Spinal cord (tissue), 10 donors: ENCODE measurements around the gene HIPK3. TPM values are rescaled to one million over a fixed set of nuclear protein-coding genes. Genes with fewer than 3 reads are reported as not detected.
A peak's percentile ranks its signal among the peaks of the same experiment; 100 is the strongest.
"Not testable (repeated sequence)": the region's sequence is repeated elsewhere in the genome, so short reads cannot be mapped to it uniquely, and the experiment has no call there.

Source experiments
- DNase-seq, 6 donors: peaks; one replicate each; pipeline versions ENCODE4 v3.0.0 to v3.0.0-alpha.2; 2013 to 2015; ENCODE audit warnings: low spot score in 6 of 6, low read depth in 4 of 6
- H3K27ac ChIP-seq: one replicate; pipeline ENCODE4 v1.5.1; 2013; ENCODE audit warnings: low read depth, low read length, control low read depth
- H3K27me3 ChIP-seq: one replicate; pipeline ENCODE4 v1.6.1; 2013; ENCODE audit warnings: low read length; ENCODE audit not compliant: control insufficient read depth, insufficient read depth
- H3K36me3 ChIP-seq: one replicate; pipeline ENCODE4 v1.6.1; 2013; ENCODE audit warnings: low read length; ENCODE audit not compliant: control insufficient read depth, insufficient read depth
- H3K4me1 ChIP-seq: one replicate; pipeline ENCODE4 v1.6.1; 2013; ENCODE audit warnings: low read length; ENCODE audit not compliant: control insufficient read depth, insufficient read depth
- H3K4me3 ChIP-seq: one replicate; pipeline ENCODE4 v1.5.1; 2013; ENCODE audit warnings: low read depth, low read length, control low read depth
- H3K9me3 ChIP-seq: one replicate; pipeline ENCODE4 v1.6.1; 2013; ENCODE audit warnings: low read length; ENCODE audit not compliant: control insufficient read depth, insufficient read depth
- WGBS: methylation state at CpG from one replicate; pipeline ENCODE4 v1.1.5; 2013; ENCODE audit warnings: missing lambda C conversion rate; ENCODE audit not compliant: insufficient coverage; 5-methylcytosine and 5-hydroxymethylcytosine counted together
- polyA plus RNA-seq, 2 donors: library from polyadenylated mRNA; unstranded; fragments of 120-200 nt; gene quantifications; one replicate each; pipeline ENCODE4 v1.2.1, GENCODE V29; 2013; ENCODE audit not compliant: insufficient read length in 2 of 2
- total RNA-seq, 2 donors: library from RNA; depleted of rRNA in 1 of 2; stranded (reverse); fragments of 120-200 nt in 1 of 2; fragments of >200 nt in 1 of 2; gene quantifications; one replicate each; pipeline versions ENCODE4 v1.2.3 to v1.2.4, GENCODE V29; 2013 to 2014
- donor health status: healthy.

Gene HIPK3
- total and polyA plus RNA-seq, 4 donors = 26.1 to 169 (median 83.9) TPM

DNA sequence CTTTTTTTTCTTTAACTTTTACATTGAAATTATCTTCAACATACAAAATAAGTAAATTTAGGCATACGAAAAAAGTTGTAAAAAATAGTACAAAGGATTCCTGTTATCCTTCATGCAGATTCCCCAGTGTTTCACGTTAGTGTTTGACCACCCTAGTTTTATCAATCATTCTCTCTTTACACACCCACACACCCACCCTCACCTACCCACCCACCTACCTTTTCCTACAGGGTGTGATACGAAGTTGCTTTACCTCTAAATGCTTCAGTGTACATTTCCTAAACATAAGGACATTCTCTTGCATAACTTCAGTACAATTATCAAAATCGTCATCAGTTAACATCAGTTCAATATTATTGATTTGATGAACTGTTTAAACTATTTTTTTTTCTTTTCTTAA, 37.0 kb downstream of the HIPK3 start:
- no peak overlapping the region for H3K27ac ChIP-seq
- 40% methylated on average over 1 of the region's 4 CpGs for WGBS
- H3K27me3 ChIP-seq = no peaks in the 10 kb centered on the region
- DNase-seq = no peak
- H3K36me3 ChIP-seq = no peaks in the 10 kb centered on the region
- no peak overlapping the region for H3K4me3 ChIP-seq
- H3K9me3 ChIP-seq = peaks cover 5% of the 10 kb centered on the region
- peaks cover 4% of the 10 kb centered on the region for H3K4me1 ChIP-seq

DNA sequence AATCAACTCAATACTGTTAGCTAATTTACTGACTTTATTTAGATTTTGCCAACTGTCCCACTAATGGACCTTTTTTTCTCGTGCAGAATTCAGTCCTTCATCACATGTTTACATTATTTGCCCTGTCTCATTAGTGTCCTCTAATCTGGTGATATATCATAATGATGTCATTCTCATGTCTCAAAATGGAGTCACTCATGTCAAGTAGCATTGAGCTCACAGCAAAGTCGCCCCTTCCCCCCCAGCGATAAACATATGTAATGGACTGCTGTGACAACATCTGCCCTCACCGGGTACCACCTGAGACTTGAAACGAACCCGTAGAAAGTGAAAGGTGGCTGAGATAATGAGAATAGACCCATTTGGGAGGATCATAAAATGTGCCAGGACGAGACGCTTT, 37.6 kb downstream of the HIPK3 start:
- no peaks in the 10 kb centered on the region for H3K27me3 ChIP-seq
- 100% methylated on average over 2 of the region's 8 CpGs for WGBS
- no peak overlapping the region for H3K27ac ChIP-seq
- peaks cover 5% of the 10 kb centered on the region for H3K9me3 ChIP-seq
- no peak overlapping the region for H3K4me3 ChIP-seq
- no peaks in the 10 kb centered on the region for H3K36me3 ChIP-seq
- peaks cover 4% of the 10 kb centered on the region for H3K4me1 ChIP-seq
- no peak for DNase-seq

DNA sequence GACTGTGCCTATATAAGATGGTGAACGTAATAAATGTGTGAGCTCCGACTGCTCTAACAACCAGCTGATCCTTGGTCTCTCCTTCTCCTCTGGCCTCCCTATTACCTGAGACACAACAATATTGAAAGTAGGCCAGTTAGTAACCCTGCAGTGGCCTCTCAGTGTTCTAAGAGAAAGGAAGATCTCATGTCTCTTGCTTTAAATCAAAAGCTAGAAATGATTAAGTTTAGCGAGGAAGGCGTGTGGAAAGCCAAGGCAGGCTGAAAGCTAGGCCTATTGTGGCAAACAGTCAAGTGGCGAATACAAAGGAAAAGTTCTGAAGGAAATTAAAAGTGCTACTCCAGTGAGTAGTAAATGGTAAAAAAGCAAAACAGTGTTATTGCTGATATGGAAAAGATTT, 39.5 kb downstream of the HIPK3 start:
- Histone ChIP-seq H3K36me3 (no peaks in the 10 kb centered on the region), H3K4me1 (peaks cover 4% of the 10 kb centered on the region), H3K27ac (no peak overlapping the region), H3K4me3 (no peak overlapping the region), H3K27me3 (no peaks in the 10 kb centered on the region), H3K9me3 (peaks cover 5% of the 10 kb centered on the region)
- WGBS = 91% methylated on average over 3 of the region's 5 CpGs
- DNase-seq = no peak

DNA sequence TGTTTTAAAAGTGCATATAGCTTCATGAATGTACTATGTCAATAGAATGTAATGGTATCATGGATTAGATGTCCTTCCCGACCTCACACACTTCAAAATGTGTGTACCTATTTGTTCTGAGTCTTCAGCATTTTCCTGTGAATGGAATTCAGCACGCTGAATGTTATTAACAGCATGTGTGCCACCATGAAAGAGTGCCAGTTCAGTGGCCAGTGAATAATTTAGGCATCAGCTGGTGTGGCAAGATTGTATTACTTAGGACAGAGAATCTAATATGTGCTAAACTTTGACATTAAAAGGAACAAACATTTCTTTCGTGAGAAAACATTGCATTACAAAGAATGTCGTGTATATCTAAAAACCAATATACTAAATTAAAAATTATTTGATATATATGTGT, 46.4 kb downstream of the HIPK3 start:
- Histone ChIP-seq H3K36me3 (no peaks in the 10 kb centered on the region), H3K4me3 (no peak overlapping the region), H3K9me3 (no peaks in the 10 kb centered on the region), H3K27me3 (no peaks in the 10 kb centered on the region), H3K27ac (no peak overlapping the region), H3K4me1 (no peaks in the 10 kb centered on the region)
- DNase-seq = peak in 1 of 6 donors; percentile 13
- WGBS = no CpG with 5 or more reads among the region's 4 CpGs

DNA sequence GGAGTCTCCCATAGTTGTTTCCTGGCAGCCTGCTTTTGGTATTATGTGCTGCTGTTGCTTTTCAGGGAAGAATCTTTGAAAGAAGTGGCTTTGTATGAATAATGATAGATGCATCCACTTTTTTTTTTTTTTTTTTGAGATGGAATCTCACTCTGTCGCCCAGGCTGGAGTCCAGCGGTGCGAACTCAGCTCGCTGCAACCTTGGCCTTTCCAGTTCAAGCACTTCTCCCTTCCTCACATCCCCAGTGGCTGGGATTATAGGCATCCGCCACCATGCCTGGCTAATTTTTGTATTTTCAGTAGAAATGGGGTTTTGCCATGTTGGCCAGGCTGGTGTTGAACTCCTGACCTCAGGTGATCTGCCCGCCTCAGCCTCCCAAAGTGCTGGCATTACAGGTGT, 49.6 kb downstream of the HIPK3 start:
- H3K27ac ChIP-seq, H3K4me3 ChIP-seq, H3K36me3 ChIP-seq, H3K27me3 ChIP-seq, H3K9me3 ChIP-seq, DNase-seq, H3K4me1 ChIP-seq: not testable (repeated sequence)
- no CpG with 5 or more reads among the region's 6 CpGs for WGBS

DNA sequence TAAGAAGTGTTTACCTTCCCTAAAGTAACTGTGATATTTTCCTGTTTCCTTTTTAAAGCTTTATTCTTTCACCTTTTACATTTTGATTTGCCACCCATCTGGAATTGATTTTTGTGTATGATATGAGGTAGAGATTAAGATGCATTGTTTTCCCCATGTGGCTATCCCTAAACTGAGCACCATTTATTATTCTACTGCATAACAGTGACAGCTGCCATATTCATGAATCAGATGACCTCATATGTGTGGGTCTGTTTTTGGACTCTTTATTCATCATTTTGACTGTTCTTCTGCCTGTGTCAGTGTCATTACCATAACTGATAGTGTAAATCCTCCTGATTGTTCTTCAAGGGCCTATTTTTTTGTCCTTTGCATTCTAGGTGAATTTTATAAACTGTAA, 50.8 kb downstream of the HIPK3 start:
- Histone ChIP-seq H3K4me1 (no peaks in the 10 kb centered on the region), H3K27ac (no peak overlapping the region)
- DNase-seq = no peak

DNA sequence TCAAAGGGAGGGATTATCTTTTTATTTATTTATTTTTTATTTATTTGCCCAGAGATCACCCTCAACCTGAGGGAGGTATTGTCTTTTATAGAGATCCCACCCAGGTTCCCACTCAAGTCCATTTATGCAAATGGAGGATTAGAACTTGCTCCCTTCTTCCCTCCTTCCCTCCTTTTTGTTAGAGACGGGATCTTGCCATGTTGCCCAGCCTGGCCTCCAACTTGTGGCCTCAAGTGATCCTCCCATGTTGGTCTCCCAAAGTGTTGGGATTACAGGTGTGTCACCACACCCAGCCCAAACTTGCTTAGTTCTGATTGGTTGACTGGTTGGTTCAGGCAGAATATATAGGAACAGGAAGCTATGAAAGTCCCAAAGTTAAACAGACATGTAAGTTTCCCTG, 51.9 kb downstream of the HIPK3 start:
- WGBS = 100% methylated on average over 1 of the region's 1 CpG
- Histone ChIP-seq H3K27me3 (no peaks in the 10 kb centered on the region), H3K4me3 (no peak overlapping the region)

More for the DNA sequence above, 50.8 kb downstream of the HIPK3 start:
- Histone ChIP-seq H3K36me3 (peaks cover 2% of the 10 kb centered on the region), H3K4me3 (no peak overlapping the region), H3K9me3 (no peaks in the 10 kb centered on the region), H3K27me3 (no peaks in the 10 kb centered on the region)

DNA sequence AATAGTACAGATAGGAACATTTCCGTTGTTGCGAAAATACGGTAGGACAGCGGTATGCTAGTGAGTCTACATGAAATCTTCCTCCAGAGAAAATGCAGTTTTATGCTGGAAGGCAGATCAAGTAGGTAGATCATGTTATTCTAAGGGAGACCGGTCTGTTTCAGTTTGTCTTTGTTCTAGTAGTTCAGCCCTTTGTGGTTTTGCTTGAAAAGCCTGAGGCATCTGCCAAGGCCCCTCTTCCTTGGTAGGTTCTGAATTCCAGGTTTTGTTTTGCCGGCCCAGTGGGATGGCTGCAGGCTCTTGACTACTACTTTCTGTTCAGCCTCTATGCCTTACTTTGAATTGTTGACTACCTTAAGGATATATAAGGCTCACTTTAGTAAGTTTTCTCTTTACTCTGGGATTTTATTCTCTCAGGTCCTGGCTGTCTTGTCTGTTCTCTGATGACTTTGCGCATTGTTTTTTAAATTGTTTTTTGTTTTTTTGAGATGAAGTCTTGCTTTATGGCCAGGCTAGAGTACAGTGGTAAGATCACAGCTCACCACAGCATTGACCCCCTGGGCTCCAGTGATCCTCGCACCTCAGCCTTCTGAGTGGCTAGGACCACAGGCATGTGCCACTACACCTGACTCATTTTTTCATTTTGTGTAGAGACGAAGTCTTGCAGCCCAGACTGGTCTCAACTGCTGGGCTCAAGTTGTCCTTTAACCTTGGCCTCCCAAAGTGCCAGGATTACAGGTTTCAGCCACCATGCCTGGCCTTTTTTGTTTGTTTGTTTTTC, 53.7 kb downstream of the HIPK3 start:
- 95% methylated on average over 6 of the region's 9 CpGs for WGBS
- no peak for DNase-seq
- Histone ChIP-seq H3K36me3 (peaks cover 2% of the 10 kb centered on the region), H3K9me3 (no peaks in the 10 kb centered on the region), H3K4me3 (no peak overlapping the region), H3K4me1 (no peaks in the 10 kb centered on the region), H3K27ac (no peak overlapping the region), H3K27me3 (no peaks in the 10 kb centered on the region)

More for the DNA sequence above, 51.9 kb downstream of the HIPK3 start:
- Histone ChIP-seq H3K27ac (no peak overlapping the region), H3K9me3 (no peaks in the 10 kb centered on the region), H3K36me3 (peaks cover 2% of the 10 kb centered on the region), H3K4me1 (no peaks in the 10 kb centered on the region)
- DNase-seq = no peak

DNA sequence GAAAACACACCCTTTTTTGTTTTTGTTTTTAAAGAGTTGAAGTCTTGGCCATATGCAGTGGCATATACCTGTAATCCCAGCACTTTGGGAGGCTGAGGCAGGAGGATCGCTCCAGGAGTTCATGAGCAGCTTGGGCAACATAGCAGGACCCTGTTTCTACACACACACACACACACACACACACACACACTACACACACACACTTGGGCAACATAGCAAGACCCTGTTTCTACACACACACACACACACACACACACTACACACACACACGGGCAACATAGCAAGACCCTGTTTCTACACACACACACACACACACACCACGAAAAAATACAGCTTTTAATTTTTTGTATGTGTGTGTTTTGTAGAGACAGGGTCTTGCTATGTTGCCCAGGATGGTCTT, 54.5 kb downstream of the HIPK3 start:
- DNase-seq = no peak
- H3K36me3 ChIP-seq = peaks cover 2% of the 10 kb centered on the region
- 100% methylated on average over 1 of the region's 3 CpGs for WGBS

DNA sequence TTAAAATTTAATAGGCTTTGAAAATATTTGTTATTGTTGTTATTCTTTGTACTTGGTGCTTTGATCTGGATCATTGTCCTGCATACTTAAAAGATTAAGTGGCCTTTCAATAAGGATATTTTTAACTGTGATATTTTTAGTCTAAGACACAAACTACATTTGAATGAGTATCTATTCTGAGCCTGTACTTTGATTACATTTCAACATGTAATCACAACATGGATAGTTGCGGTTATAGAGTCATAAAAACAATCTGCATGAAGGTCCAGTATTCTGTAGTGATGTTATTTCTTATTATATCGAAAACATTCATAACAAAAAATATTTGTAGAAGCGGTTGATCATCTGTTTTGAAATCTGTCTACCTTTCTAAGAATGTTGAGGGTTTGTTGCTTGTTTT, 58.6 kb downstream of the HIPK3 start:
- Histone ChIP-seq H3K9me3 (no peaks in the 10 kb centered on the region), H3K4me3 (no peak overlapping the region), H3K27me3 (no peaks in the 10 kb centered on the region), H3K4me1 (no peaks in the 10 kb centered on the region), H3K27ac (no peak overlapping the region), H3K36me3 (peaks cover 2% of the 10 kb centered on the region)
- no CpG with 5 or more reads among the region's 3 CpGs for WGBS
- DNase-seq = no peak

More for the DNA sequence above, 54.5 kb downstream of the HIPK3 start:
- no peaks in the 10 kb centered on the region for H3K27me3 ChIP-seq
- H3K4me3 ChIP-seq = no peak overlapping the region
- no peaks in the 10 kb centered on the region for H3K4me1 ChIP-seq
- no peak overlapping the region for H3K27ac ChIP-seq
- no peaks in the 10 kb centered on the region for H3K9me3 ChIP-seq
